ENCODE measurements around the gene DAZAP2. TPM values are rescaled to one million over a fixed set of nuclear protein-coding genes. Genes with fewer than 3 reads are reported as not detected.
A peak's percentile ranks its signal among the peaks of the same experiment; 100 is the strongest.
"Not testable (repeated sequence)": the region's sequence is repeated elsewhere in the genome, so short reads cannot be mapped to it uniquely, and the experiment has no call there.

Gene DAZAP2
- total and polyA plus RNA-seq, 2 of the 13 experiments (the other 11 are each of a cell fraction or from before 2014, with no cell fraction given), result 64.5 to 222 TPM

DNA sequence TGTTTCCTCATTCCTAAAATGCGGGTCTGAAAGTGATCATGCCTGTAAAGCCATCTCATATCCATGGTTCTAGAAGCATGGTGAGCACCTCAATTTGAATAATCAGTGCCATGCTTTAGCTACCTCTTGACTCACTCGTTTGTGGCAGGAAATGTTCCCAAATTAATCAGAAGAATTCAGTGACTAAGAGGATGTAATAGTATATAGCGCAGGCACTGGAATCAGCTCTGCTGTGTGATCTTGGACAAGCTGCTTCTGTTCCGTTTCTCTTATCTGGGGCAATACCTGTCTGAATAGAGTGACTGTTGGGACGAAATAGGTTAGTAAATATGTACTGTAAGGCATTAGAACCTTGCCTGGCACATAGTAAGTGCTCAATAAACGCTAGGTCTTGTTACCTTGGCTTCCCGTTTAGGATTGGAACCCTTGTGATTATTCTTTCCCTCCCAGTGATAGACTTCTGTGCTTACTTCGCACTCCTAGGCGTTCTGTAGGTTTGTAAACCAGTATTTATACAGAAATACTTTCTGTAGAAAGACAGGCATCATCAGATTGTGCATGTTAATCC, 32.4 kb downstream of the DAZAP2 start:
- no peaks in the 10 kb centered on the region; a peak in 1 of 5 replicates for H3K36me3 ChIP-seq (replicated peaks in 1 of 2; ENCODE audit: control insufficient read depth in 1 of 2, insufficient read depth in 2 of 2, low read length in 2 of 2)
- POLR2A ChIA-PET, result interaction anchor here (0.7 to 2.4 kb wide), 4 partner anchors 32 to 552 kb away, joined by 3 to 20 read pairs (median 3); partner anchors contain the start of genes CSRNP2 and DAZAP2
- 52% methylated on average over 8 of the region's 9 CpGs for WGBS (ENCODE audit: low lambda C conversion rate)

GRCh38 chr12:51272810-51273209, 34.2 kb downstream of the DAZAP2 start:
- FAIRE-seq; H3K27me3 ChIP-seq (ENCODE audit: control insufficient read depth in 1 of 2, insufficient read depth in 2 of 2, low read length in 2 of 2); H2AFZ ChIP-seq (ENCODE audit: low read length); ATAC-seq; H3K9me3 ChIP-seq (ENCODE audit: low read length); BruUV-seq (replicated peaks); DNase-seq (ENCODE audit: low spot score); H3K9ac ChIP-seq (ENCODE audit: insufficient read depth, low read depth, low read length); H3K27ac ChIP-seq (ENCODE audit: extremely low read length, insufficient read depth, low read length); H3K36me3 ChIP-seq (replicated peaks in 1 of 2; ENCODE audit: control insufficient read depth in 1 of 2, insufficient read depth in 2 of 2, low read length in 2 of 2); in situ Hi-C loops (cut with HindIII; ENCODE audit: extremely low pct_ligation_motif_present, low pct_unique_long_range_greater_than_20kb); intact Hi-C loops (cut with micrococcal nuclease; ENCODE audit: unreplicated experiment); H3K4me2 ChIP-seq (ENCODE audit: low read depth, low read length); CTCF ChIA-PET (ENCODE audit: low intra/inter-chr PET ratio, low total read pairs); H3K4me3 ChIP-seq (replicated peaks in 1 of 3; ENCODE audit: insufficient read depth in 1 of 3, low read depth in 2 of 3, low read length in 3 of 3); H4K20me1 ChIP-seq (ENCODE audit: insufficient read depth, low read length); POLR2A ChIA-PET; H3K79me2 ChIP-seq (ENCODE audit: insufficient read depth, low read length): not testable (repeated sequence)
- peaks cover 21% of the 10 kb centered on the region for H3K4me1 ChIP-seq (ENCODE audit: insufficient read depth, low read length)
- WGBS (ENCODE audit: low lambda C conversion rate), result 85% methylated on average over 7 of the region's 7 CpGs

More for the DNA sequence above, 32.4 kb downstream of the DAZAP2 start:
- Histone ChIP-seq H3K4me1 (ENCODE audit: insufficient read depth, low read length) (peaks cover 21% of the 10 kb centered on the region), H3K9ac (ENCODE audit: insufficient read depth, low read depth, low read length) (peak overlapping the region; percentile 48), H4K20me1 (ENCODE audit: insufficient read depth, low read length) (no peaks in the 10 kb centered on the region), H3K4me2 (ENCODE audit: low read depth, low read length) (peak overlapping the region; percentile 93), H2AFZ (ENCODE audit: low read length) (peak overlapping the region; percentile 37), H3K9me3 (ENCODE audit: low read length) (no peaks in the 10 kb centered on the region), H3K4me3 (replicated peaks in 1 of 3; ENCODE audit: insufficient read depth in 1 of 3, low read depth in 2 of 3, low read length in 3 of 3) (peak overlapping the region; percentile 67 to 78 (median 69); a peak in 5 of 6 replicates), H3K27ac (ENCODE audit: extremely low read length, insufficient read depth, low read length) (no peak overlapping the region), H3K27me3 (ENCODE audit: control insufficient read depth in 1 of 2, insufficient read depth in 2 of 2, low read length in 2 of 2) (no peaks in the 10 kb centered on the region), H3K79me2 (ENCODE audit: insufficient read depth, low read length) (no peaks in the 10 kb centered on the region)
- ATAC-seq (no peak), DNase-seq (ENCODE audit: low spot score) (no peak), FAIRE-seq (no peak)
- in situ Hi-C loops (cut with HindIII; ENCODE audit: extremely low pct_ligation_motif_present, low pct_unique_long_range_greater_than_20kb) (no loop called here), intact Hi-C loops (cut with micrococcal nuclease; ENCODE audit: unreplicated experiment) (no loop called here)
- BruUV-seq (replicated peaks), result no TSS peak
- CTCF ChIA-PET (ENCODE audit: low intra/inter-chr PET ratio, low total read pairs), result interaction anchor here (2.7 kb wide), 1 partner anchor 70 kb away, joined by 22 read pairs; no protein-coding TSS in a partner anchor
- TF ChIP-seq IRF2 (CRISPR knock-in tag; IDR thresholded peaks at IDR 0.05), result no peak
- TF ChIP-seq, protein P1, sequence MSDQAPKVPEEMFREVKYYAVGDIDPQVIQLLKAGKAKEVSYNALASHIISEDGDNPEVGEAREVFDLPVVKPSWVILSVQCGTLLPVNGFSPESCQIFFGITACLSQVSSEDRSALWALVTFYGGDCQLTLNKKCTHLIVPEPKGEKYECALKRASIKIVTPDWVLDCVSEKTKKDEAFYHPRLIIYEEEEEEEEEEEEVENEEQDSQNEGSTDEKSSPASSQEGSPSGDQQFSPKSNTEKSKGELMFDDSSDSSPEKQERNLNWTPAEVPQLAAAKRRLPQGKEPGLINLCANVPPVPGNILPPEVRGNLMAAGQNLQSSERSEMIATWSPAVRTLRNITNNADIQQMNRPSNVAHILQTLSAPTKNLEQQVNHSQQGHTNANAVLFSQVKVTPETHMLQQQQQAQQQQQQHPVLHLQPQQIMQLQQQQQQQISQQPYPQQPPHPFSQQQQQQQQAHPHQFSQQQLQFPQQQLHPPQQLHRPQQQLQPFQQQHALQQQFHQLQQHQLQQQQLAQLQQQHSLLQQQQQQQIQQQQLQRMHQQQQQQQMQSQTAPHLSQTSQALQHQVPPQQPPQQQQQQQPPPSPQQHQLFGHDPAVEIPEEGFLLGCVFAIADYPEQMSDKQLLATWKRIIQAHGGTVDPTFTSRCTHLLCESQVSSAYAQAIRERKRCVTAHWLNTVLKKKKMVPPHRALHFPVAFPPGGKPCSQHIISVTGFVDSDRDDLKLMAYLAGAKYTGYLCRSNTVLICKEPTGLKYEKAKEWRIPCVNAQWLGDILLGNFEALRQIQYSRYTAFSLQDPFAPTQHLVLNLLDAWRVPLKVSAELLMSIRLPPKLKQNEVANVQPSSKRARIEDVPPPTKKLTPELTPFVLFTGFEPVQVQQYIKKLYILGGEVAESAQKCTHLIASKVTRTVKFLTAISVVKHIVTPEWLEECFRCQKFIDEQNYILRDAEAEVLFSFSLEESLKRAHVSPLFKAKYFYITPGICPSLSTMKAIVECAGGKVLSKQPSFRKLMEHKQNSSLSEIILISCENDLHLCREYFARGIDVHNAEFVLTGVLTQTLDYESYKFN (CRISPR knock-in tag; conservative IDR thresholded peaks at IDR 0.05), result 0 out of 2 replicates have a peak, but pooled peaks have one; percentile 9
- peak; percentile 31; the same call in 1 of the 2 replicates for TF ChIP-seq RCOR2 (CRISPR knock-in tag; IDR thresholded peaks at IDR 0.05)
- TF ChIP-seq ZMYM3 (CRISPR knock-in tag; IDR thresholded peaks at IDR 0.05), result 0 out of 2 replicates have a peak, but pooled peaks have one; percentile 65
- 0 out of 2 replicates have a peak, but pooled peaks have one; percentile 6 for TF ChIP-seq ZFY (CRISPR knock-in tag; IDR thresholded peaks at IDR 0.05)
- TF ChIP-seq ATF7 (IDR thresholded peaks at IDR 0.05), result no peak
- no peak for TF ChIP-seq ATF7 (CRISPR knock-in tag; IDR thresholded peaks at IDR 0.05)
- TF ChIP-seq ZNF543 (CRISPR knock-in tag; IDR thresholded peaks at IDR 0.05), result 0 out of 2 replicates have a peak, but pooled peaks have one; percentile 2
- no peak for TF ChIP-seq ZNF33A (CRISPR knock-in tag; IDR thresholded peaks at IDR 0.05; ENCODE audit: borderline replicate concordance)
- TF ChIP-seq ZNF569 (CRISPR knock-in tag; IDR thresholded peaks at IDR 0.05; ENCODE audit: borderline replicate concordance), result 0 out of 2 replicates have a peak, but pooled peaks have one; percentile 9
- peak; percentile 2; the same call in 1 of the 2 replicates for TF ChIP-seq HOXA3 (CRISPR knock-in tag; IDR thresholded peaks at IDR 0.05)

Measured in HepG2 (cell line).